GM19397 (cell line): ENCODE results near the gene NRM.
"Not testable (repeated sequence)": the region's sequence is repeated elsewhere in the genome, so short reads cannot be mapped to it uniquely, and the experiment has no call there.

ENCODE experiments used
- ATAC-seq: cut with Tn5 transposase; IDR thresholded peaks from one replicate; pipeline ENCODE4 v1.9.1; 2021; ENCODE audit warnings: mild to moderate bottlenecking, moderate library complexity; ENCODE audit not compliant: unreplicated experiment

The NRM gene

GRCh38 chr6:30690403-30691207 is at the start of gene NRM:
Gene NRM (minus strand): TSS chr6:30690984. CDS start chr6:30690974, 10 bp downstream.
- peak; percentile 30 for ATAC-seq

- no peak for ATAC-seq
Measured at GRCh38 chr6:30740540-30740870, 49.7 kb upstream of the NRM start.

GRCh38 chr6:30738532-30738931 is 47.7 kb upstream of the NRM start:
- no peak for ATAC-seq

GRCh38 chr6:30735668-30736314 is 45.0 kb upstream of the NRM start:
- no peak for ATAC-seq

- no peak for ATAC-seq
Measured at GRCh38 chr6:30732237-30732943, 41.6 kb upstream of the NRM start.

GRCh38 chr6:30730601-30731435 is 40.0 kb upstream of the NRM start:
- no peak for ATAC-seq

GRCh38 chr6:30727920-30728553 is 37.3 kb upstream of the NRM start:
- ATAC-seq: no peak

GRCh38 chr6:30726506-30727413 is 36.0 kb upstream of the NRM start:
- ATAC-seq: no peak

GRCh38 chr6:30725713-30726505 is 35.1 kb upstream of the NRM start:
- no peak for ATAC-seq

- no peak for ATAC-seq
Measured at GRCh38 chr6:30724906-30725667, 34.3 kb upstream of the NRM start.

- not testable (repeated sequence) for ATAC-seq
Measured at GRCh38 chr6:30723843-30724741, 33.3 kb upstream of the NRM start.

- ATAC-seq: not testable (repeated sequence)
Measured at GRCh38 chr6:30723159-30723842, 32.5 kb upstream of the NRM start.

- ATAC-seq: no peak
Measured at GRCh38 chr6:30722280-30723112, 31.7 kb upstream of the NRM start.

GRCh38 chr6:30722025-30722279 is 31.2 kb upstream of the NRM start:
- ATAC-seq: not testable (repeated sequence)

GRCh38 chr6:30721198-30722024 is 30.6 kb upstream of the NRM start:
- peak; percentile 39 for ATAC-seq
